GM12878 (cell line): ENCODE results near the gene HOXC12. TPM values are rescaled to one million over a fixed set of nuclear protein-coding genes. Genes with fewer than 3 reads are reported as not detected.

Experiments
- ATAC-seq: fragments of 200-7000 bp; cut with Tn5 transposase; 3 replicates; pipeline ENCODE4 v1.9.1; 2020; ENCODE audit warnings: mild to moderate bottlenecking, moderate library complexity
- Bru-seq: library from RNA; stranded (reverse); fragments of 400-500 nt; gene quantifications from one replicate; lab custom pipeline; 2021; lab: Mats Ljungman, UMichigan
- BruChase-seq, 2 experiments: library from RNA; stranded (reverse); fragments of 400-500 nt; gene quantifications; one replicate each; lab custom pipeline; 2021; lab: Mats Ljungman, UMichigan
- BruUV-seq: library from RNA; stranded (reverse); fragments of 400-500 nt; replicated peaks from 2 replicates; lab custom pipeline; 2021; lab: Mats Ljungman, UMichigan
- CTCF ChIA-PET: fragments of 300-600 bp; sonication (Branson Sonifier 250); formaldehyde crosslinking; extraction: SDS; loops from one replicate; lab custom pipeline; 2021; ENCODE audit warnings: inconsistent platforms; lab: Yijun Ruan, JAX
- POLR2A ChIA-PET: fragments of 350-600 bp; formaldehyde crosslinking; extraction: SDS; loops from one replicate; lab custom pipeline; 2021; ENCODE audit warnings: inconsistent platforms; lab: Charles Lee
- RAD21 ChIA-PET: fragments of 300-600 bp; sonication (Branson Sonifier 250); formaldehyde crosslinking; loops from one replicate; lab custom pipeline; 2023; ENCODE audit warnings: antibody characterized with exemption; ENCODE audit not compliant: unreplicated experiment; lab: Charles Lee
- SMC1A ChIA-PET: fragments of 300-600 bp; sonication (Branson Sonifier 250); formaldehyde crosslinking; loops from one replicate; lab custom pipeline; 2023; ENCODE audit not compliant: unreplicated experiment, uncharacterized antibody; lab: Charles Lee
- DNase-seq: peaks from one replicate; pipeline ENCODE4 v3.0.0-alpha.2; 2011; ENCODE audit warnings: low read depth, low spot score
- FAIRE-seq: peaks from 3 replicates; lab custom pipeline; 2011; peaks lifted over from hg19 to GRCh38; lab: Jason Lieb, UNC
- H2AFZ ChIP-seq: 2 replicates; pipeline ENCODE4 v1.6.0; 2011; ENCODE audit warnings: low read depth, low read length, control low read depth; ENCODE audit not compliant: control insufficient read depth
- H3K27ac ChIP-seq: 2 replicates; pipeline ENCODE4 v1.5.1; 2011; ENCODE audit warnings: control low read depth; ENCODE audit not compliant: control insufficient read depth, insufficient read depth
- H3K27me3 ChIP-seq, 2 experiments: replicated peaks in 1 of 2; 2 replicates each; pipeline versions ENCODE4 v1.6.0 to v1.6.1; 2011; ENCODE audit warnings: low read length in 1 of 2; ENCODE audit not compliant: control insufficient read depth in 2 of 2, insufficient read depth in 2 of 2
- H3K36me3 ChIP-seq, 2 experiments: 2 replicates each; pipeline ENCODE4 v1.5.1; 2011; ENCODE audit warnings: low read length in 1 of 2; ENCODE audit not compliant: control insufficient read depth in 2 of 2, insufficient read depth in 2 of 2
- H3K4me1 ChIP-seq: 2 replicates; pipeline ENCODE4 v1.6.1; 2011; ENCODE audit warnings: mild to moderate bottlenecking, low read length, moderate library complexity, mixed read lengths; ENCODE audit not compliant: control insufficient read depth, insufficient read depth
- H3K4me2 ChIP-seq: 2 replicates; pipeline ENCODE4 v1.6.0; 2011; ENCODE audit warnings: control low read depth; ENCODE audit not compliant: control insufficient read depth, insufficient read depth
- H3K4me3 ChIP-seq: fragments of 200-600 bp; sonication (generic); 2 replicates; pipeline ENCODE4 v1.5.1; 2016
- H3K79me2 ChIP-seq: 2 replicates; pipeline ENCODE4 v1.6.0; 2011; ENCODE audit warnings: low read length; ENCODE audit not compliant: control insufficient read depth, insufficient read depth
- H3K9ac ChIP-seq: 2 replicates; pipeline ENCODE4 v1.8.0; 2011; ENCODE audit warnings: low read length, control low read depth, mixed read lengths; ENCODE audit not compliant: control insufficient read depth, insufficient read depth
- H3K9me3 ChIP-seq: replicated peaks from 3 replicates; pipeline ENCODE4 v1.5.1; 2011; ENCODE audit warnings: mild to moderate bottlenecking, low read length; ENCODE audit not compliant: control insufficient read depth, insufficient read depth
- H4K20me1 ChIP-seq: 2 replicates; pipeline ENCODE4 v1.6.0; 2011; ENCODE audit not compliant: control insufficient read depth, insufficient read depth
- NFYB ChIP-seq: IDR thresholded peaks from 2 replicates; pipeline ENCODE4 v1.6.1; 2011; ENCODE audit warnings: low read depth, mild to moderate bottlenecking, low read length, improper control_type of control experiment, moderate library complexity; ENCODE audit not compliant: insufficient read depth
- RAD51 ChIP-seq: fragments of 450-650 bp; IDR thresholded peaks from 2 replicates; pipeline ENCODE4 v1.6.1; 2016; ENCODE audit warnings: moderate library complexity, mild to moderate bottlenecking, inconsistent platforms
- SUZ12 ChIP-seq: fragments of 200-600 bp; sonication (generic); IDR thresholded peaks from one replicate; pipeline ENCODE4 v1.6.1; 2018; ENCODE audit warnings: antibody characterized with exemption, mild to moderate bottlenecking; ENCODE audit not compliant: unreplicated experiment
- TCF12 ChIP-seq: IDR thresholded peaks from 2 replicates; pipeline ENCODE4 v1.6.1; 2011; ENCODE audit warnings: low read depth, mild to moderate bottlenecking, low read length
- USF1 ChIP-seq: IDR thresholded peaks from 2 replicates; pipeline ENCODE4 v1.6.1; 2011; ENCODE audit warnings: borderline replicate concordance, low read depth, mild to moderate bottlenecking, moderate library complexity, mixed read lengths, low read length; ENCODE audit not compliant: insufficient read depth; ENCODE audit errors: extremely low read length
- WGBS: methylation state at CpG from one replicate; pipeline ENCODE4 v1.1.6; 2016; ENCODE audit warnings: low lambda C conversion rate; ENCODE audit not compliant: insufficient replicate concordance, insufficient coverage; ENCODE audit errors: missing lambda C conversion rate; 5-methylcytosine and 5-hydroxymethylcytosine counted together
- in situ Hi-C: fragments of 300-500 bp; cut with MboI; formaldehyde crosslinking; loops from 9 replicates; pipeline ENCODE4 v1.14.3; 2018; ENCODE audit warnings: mixed read lengths
- intact Hi-C: fragments of 100-400 bp; cut with micrococcal nuclease; formaldehyde crosslinking; loops from one replicate; pipeline ENCODE4 v1.14.2; 2022; ENCODE audit not compliant: unreplicated experiment
- long read RNA-seq, 2 experiments: library from polyadenylated mRNA; unstranded; transcript quantifications; one replicate each; pipeline ENCODE4 v2.0.0, GENCODE V29; 2019 to 2020
- polyA minus RNA-seq, 3 experiments: library from RNA; depleted of rRNA, polyadenylated mRNA; stranded (reverse); fragments of >200 nt; gene quantifications; 2 replicates each; pipeline ENCODE4 v1.2.3, GENCODE V29; 2011
- polyA plus RNA-seq, 11 experiments: library from polyadenylated mRNA; depleted of rRNA in 4 of 11; unstranded in 6 of 11; stranded (reverse) in 5 of 11; fragments of >200 nt; fragmentation: Nextera tagmentation in 4 of 11; fragmentation: Illumina TruSeq in 1 of 11; extraction: Ambion mirVana in 4 of 11; extraction: Trizol in 1 of 11; gene quantifications; 1 replicate in 1 of 11; 2 replicates in 10 of 11; pipeline versions ENCODE4 v1.2.1 to v1.2.3, GENCODE V29; 2011 to 2016; ENCODE audit warnings: inconsistent platforms in 2 of 11, missing spikeins in 2 of 11, low read depth in 1 of 11
- total RNA-seq, 4 experiments: library from RNA; depleted of rRNA in 3 of 4; stranded (reverse); fragments of >200 nt in 3 of 4; fragmentation: Illumina TruSeq in 1 of 4; extraction: Trizol in 1 of 4; gene quantifications; 2 replicates each; pipeline versions ENCODE4 v1.2.1 to v1.2.3, GENCODE V29; 2013 to 2021

HOXC12 gene
- not detected in 2 replicates for total RNA-seq (2013; cell fraction: nucleolus; rRNA removed)
- total RNA-seq (2014; rRNA removed): not detected in 2 replicates
- not detected in 2 replicates for total RNA-seq (2014; rRNA removed; fragmentation: Illumina TruSeq; extraction: Trizol)
- total RNA-seq (2021): not detected in 2 replicates
- not detected for polyA plus RNA-seq (2011; ENCODE audit: low read depth)
- not detected in 2 replicates for polyA plus RNA-seq (2011; rRNA removed)
- polyA plus RNA-seq (2011; cell fraction: cytosol; rRNA removed): not detected in 2 replicates
- polyA plus RNA-seq (2011; cell fraction: nucleus; rRNA removed): not detected in 2 replicates
- not detected in 2 replicates for polyA plus RNA-seq (2012)
- polyA plus RNA-seq (2014; fragmentation: Illumina TruSeq; extraction: Trizol): not detected in 2 replicates
- polyA plus RNA-seq (2014; fragmentation: Nextera tagmentation; extraction: Ambion mirVana): not detected
- not detected in 2 replicates for polyA plus RNA-seq (2014; rRNA removed)
- not detected for polyA plus RNA-seq (2016; fragmentation: Nextera tagmentation; extraction: Ambion mirVana)
- not detected in 2 replicates for polyA minus RNA-seq (2011; rRNA and poly(A)+ RNA removed)
- not detected in 2 replicates for polyA minus RNA-seq (2011; cell fraction: cytosol; rRNA and poly(A)+ RNA removed)
- polyA minus RNA-seq (2011; cell fraction: nucleus; rRNA and poly(A)+ RNA removed): not detected in 2 replicates
- percentile 13 among the genes with signal in this experiment for Bru-seq, nascent RNA
- BruChase-seq, experiment 1, labeled RNA remaining after a 6-hour chase: not detected
- percentile 14 among the genes with signal in this experiment for BruChase-seq, experiment 2, labeled RNA remaining after a 2-hour chase
- long read RNA-seq, experiment 1: 0 reads
- long read RNA-seq, experiment 2: 0 reads

- POLR2A ChIA-PET: interaction anchor here (1.0 kb wide), 1 partner anchor 10 kb away, joined by 3 read pairs; no protein-coding TSS in a partner anchor
- SMC1A ChIA-PET: no interaction called here
- Histone ChIP-seq H3K27ac (no peak within 1 kb of the TSS), H3K27me3 (peaks cover 41 to 63% of the 10 kb centered on the region in 2 experiments), H3K4me2 (no peak within 1 kb of the TSS), H2AFZ (no peak within 1 kb of the TSS), H4K20me1 (no peaks in the 10 kb centered on the region), H3K4me1 (no peaks in the 10 kb centered on the region), H3K9me3 (no peaks in the 10 kb centered on the region), H3K4me3 (no peak within 1 kb of the TSS), H3K36me3 (no peaks in the 10 kb centered on the region), H3K79me2 (no peaks in the 10 kb centered on the region), H3K9ac (no peak within 1 kb of the TSS)
- RAD21 ChIA-PET: no interaction called here
- CTCF ChIA-PET: no interaction called here
- no peak for FAIRE-seq
- intact Hi-C loops (no loop called here), in situ Hi-C loops (no loop called here)
- DNase-seq: no peak
- ATAC-seq: no peak
- TF ChIP-seq NFYB (peak; percentile 52), USF1 (peak; percentile 11), RAD51 (no peak), TCF12 (no peak), SUZ12 (peak; percentile 19)
- WGBS: 27% methylated on average over 20 of the region's 20 CpGs
- BruUV-seq: no TSS peak
Observed at GRCh38 chr12:53954694-53955035, at the start of gene HOXC12. HOXC12 (plus strand) TSS chr12:53954903; CDS start chr12:53954930, 27 bp downstream.
